ENCODE measurements around the gene PCDHGA2.

DNA sequence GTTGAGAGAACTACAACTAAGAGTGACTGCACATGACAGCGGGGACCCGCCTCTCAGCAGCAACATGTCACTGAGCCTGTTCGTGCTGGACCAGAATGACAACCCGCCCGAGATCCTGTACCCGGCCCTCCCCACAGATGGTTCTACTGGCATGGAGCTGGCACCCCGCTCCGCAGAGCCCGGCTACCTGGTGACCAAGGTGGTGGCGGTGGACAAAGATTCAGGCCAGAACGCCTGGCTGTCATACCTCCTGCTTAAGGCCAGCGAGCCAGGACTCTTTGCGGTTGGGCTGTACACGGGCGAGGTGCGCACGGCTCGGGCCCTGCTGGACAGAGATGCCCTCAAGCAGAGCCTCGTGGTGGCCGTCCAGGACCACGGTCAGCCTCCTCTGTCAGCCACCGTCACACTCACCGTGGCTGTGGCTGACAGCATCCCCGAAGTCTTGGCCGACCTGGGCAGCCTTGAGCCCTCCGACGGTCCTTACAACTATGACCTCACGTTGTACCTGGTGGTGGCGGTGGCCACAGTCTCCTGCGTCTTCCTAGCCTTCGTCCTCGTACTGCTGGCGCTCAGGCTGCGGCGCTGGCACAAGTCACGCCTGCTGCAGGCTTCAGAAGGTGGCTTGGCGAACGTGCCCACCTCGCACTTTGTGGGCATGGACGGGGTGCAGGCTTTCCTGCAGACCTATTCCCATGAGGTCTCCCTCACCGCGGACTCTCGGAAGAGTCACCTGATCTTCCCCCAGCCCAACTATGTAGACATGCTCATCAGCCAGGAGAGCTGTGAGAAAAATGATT is 46.1 kb downstream of the PCDHGA2 start:
- TF ChIP-seq ZNF274 (IDR thresholded peaks at IDR 0.05; ENCODE audit: low read depth, low read length) (no peak), SUZ12 (IDR thresholded peaks at IDR 0.05; ENCODE audit: extremely low read depth, insufficient read depth, insufficient read length) (no peak)

Data from NT2/D1 (cell line).